Cardiac fibroblast (primary cell): ENCODE data around the gene BCOR.

Experiments
- DNase-seq, 2 donors: peaks; one replicate each; pipeline versions ENCODE4 v3.0.0 to v3.0.0-alpha.2; 2010; ENCODE audit warnings: low read depth in 2 of 2
- H3K4me3 ChIP-seq, 2 donors: replicated peaks in 1 of 2; 1 replicate in 1 of 2; 2 replicates in 1 of 2; pipeline ENCODE4 v1.5.1; 2011; ENCODE audit warnings: low read depth in 2 of 2, low read length in 2 of 2, mild to moderate bottlenecking in 2 of 2, moderate library complexity in 1 of 2
- TF ChIP-seq, protein P1 (sequence below): IDR thresholded peaks from one replicate; pipeline ENCODE4 v1.5.1; 2011; ENCODE audit warnings: low read depth, mild to moderate bottlenecking, low read length, inconsistent platforms

Gene BCOR

DNA sequence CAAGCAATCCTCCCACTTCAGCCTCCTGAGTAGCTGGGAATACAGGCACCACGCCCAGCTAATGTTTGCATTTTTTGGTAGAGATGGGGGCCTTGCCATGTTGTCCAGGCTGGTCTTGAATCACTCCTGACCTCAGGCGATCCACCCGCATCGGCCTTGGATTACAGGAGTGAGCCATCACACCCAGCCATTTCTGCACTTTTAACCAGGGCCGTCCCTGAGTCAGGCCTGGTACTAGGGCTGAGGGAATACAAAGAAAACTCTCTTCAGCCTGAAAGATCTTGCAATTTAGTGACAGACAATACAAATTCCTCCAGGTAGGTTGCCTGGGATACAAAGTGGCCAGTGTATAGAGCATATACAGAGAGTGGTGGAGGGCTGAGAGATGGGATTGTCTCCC lies 65.8 kb downstream of the BCOR start:
- TF ChIP-seq, protein P1, sequence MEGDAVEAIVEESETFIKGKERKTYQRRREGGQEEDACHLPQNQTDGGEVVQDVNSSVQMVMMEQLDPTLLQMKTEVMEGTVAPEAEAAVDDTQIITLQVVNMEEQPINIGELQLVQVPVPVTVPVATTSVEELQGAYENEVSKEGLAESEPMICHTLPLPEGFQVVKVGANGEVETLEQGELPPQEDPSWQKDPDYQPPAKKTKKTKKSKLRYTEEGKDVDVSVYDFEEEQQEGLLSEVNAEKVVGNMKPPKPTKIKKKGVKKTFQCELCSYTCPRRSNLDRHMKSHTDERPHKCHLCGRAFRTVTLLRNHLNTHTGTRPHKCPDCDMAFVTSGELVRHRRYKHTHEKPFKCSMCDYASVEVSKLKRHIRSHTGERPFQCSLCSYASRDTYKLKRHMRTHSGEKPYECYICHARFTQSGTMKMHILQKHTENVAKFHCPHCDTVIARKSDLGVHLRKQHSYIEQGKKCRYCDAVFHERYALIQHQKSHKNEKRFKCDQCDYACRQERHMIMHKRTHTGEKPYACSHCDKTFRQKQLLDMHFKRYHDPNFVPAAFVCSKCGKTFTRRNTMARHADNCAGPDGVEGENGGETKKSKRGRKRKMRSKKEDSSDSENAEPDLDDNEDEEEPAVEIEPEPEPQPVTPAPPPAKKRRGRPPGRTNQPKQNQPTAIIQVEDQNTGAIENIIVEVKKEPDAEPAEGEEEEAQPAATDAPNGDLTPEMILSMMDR, result no peak
- DNase-seq, result no peak
- H3K4me3 ChIP-seq, result no peak overlapping the region

DNA sequence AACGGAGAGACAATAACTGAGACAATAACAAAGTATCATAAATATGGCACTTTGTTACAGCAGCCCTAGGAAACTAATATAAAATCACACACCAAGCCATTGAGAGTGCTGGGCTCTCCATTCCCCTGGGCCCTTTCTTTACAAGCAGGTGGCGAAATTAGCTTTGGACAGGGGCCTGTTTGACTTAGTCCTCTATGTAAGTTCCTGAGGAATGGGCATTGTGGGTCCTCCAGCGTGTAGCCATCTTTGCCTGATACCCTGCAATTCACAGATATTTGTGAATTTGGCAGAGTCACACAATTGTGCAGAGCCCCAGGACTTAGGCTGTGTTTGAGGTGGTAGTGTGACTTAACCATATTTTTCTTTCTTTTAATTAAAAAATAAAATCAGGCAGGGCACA lies 67.6 kb downstream of the BCOR start:
- TF ChIP-seq, protein P1, result no peak
- DNase-seq, result no peak

DNA sequence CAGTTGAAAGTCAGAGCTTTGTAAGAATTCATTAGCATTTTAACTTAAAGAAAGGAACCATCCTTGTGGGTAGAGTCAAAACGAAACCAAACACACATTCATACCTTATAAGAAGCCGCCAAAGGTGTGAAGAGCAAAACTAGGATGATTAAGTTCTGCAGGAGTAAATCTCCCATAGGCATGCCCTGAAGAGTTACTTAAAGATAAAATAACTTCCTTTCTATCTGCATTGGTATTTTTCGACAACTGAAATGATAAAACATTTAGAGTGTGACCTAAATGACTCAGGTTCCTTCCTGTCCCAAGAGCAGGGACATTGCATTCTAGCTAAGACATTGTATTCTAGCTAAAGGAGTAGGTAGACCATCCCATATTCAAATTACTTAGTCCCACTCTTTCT lies 75.3 kb downstream of the BCOR start:
- DNase-seq, result no peak
- TF ChIP-seq, protein P1, result no peak
- no peak overlapping the region for H3K4me3 ChIP-seq

More for the DNA sequence above, 67.6 kb downstream of the BCOR start:
- H3K4me3 ChIP-seq, result no peak overlapping the region

DNA sequence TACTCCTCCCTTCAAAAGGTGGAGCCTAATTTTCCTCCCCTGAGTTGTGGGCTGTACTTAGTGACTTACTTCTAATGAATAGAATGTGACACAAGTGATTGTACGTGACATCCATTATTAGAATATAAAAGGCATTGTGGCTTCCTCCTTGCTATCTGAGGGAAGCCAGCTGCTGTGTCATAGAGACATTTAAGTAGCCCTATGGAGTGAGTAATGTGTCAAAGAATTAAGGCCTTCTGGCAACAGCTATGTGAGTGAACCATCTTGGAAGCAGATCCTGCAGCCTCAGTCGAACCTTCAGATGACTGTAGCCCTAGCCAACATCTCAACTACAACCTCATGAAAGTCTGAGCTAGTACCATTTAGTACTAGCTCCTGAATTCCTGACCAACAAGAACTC lies 76.1 kb downstream of the BCOR start:
- H3K4me3 ChIP-seq, result no peak overlapping the region
- no peak for DNase-seq
- TF ChIP-seq, protein P1, result no peak

DNA sequence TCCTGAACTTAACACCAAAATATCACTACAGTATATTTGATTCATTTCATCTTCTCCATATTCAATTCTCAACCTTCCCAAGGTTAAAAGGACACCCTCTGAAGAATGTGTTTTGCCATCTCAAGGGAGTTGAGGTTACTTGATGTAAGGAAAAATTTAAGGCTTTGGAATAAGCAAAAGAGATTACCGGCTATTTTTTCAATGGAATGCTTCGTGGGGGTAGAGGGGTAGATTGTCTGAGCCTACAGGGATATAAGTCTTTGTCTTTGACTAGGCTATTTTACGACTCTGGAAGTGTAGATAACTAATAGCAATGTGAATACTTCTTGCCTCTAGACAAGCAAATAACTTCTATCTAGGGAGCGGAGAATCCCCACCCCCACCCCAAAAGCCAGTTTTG lies 78.2 kb downstream of the BCOR start:
- no peak for DNase-seq
- TF ChIP-seq, protein P1, result no peak

DNA sequence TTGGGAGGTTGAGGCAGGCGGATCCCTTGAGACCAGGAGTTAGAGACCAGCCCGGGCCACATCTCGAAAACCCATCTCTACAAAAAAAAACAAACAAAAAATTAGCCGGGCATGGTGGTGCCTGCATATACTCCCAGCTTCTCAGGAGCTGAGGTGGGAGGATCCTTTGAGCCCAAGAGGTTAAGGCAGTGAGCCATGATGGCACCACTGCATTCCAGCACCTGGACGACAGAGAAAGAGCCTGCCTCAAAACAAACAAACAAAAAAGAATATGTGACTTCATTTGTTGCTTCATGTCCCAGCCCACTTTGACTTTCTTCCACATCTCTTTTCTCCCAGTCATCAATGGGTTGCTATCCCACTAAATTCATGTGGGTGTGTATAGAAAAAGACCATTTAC lies 79.7 kb downstream of the BCOR start:
- no peak overlapping the region for H3K4me3 ChIP-seq
- no peak for DNase-seq
- TF ChIP-seq, protein P1, result no peak

More for the DNA sequence above, 78.2 kb downstream of the BCOR start:
- no peak overlapping the region for H3K4me3 ChIP-seq

DNA sequence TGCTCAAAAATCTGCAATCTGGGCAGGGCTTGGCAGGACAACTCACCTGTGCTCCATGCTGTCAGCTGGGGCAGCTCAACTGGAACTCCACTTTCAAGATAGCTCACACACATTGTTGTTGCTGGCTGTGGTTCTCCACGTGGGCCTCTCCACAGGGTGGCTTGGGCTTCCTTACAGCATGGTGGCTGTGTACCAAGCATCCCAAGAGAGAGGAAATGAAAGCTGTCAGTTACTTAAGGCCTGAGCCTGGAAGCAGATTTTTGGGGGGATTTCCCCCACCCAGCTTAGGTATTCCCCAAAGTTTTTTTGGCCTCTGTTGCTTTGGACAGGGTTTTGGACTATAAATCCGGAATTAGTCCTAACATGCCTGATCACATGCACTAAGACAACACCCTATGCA lies 81.0 kb downstream of the BCOR start:
- TF ChIP-seq, protein P1, result no peak
- no peak for DNase-seq
- H3K4me3 ChIP-seq, result no peak overlapping the region
